Measurements from ENCODE around the gene TMEM222.

The TMEM222 gene

DNA sequence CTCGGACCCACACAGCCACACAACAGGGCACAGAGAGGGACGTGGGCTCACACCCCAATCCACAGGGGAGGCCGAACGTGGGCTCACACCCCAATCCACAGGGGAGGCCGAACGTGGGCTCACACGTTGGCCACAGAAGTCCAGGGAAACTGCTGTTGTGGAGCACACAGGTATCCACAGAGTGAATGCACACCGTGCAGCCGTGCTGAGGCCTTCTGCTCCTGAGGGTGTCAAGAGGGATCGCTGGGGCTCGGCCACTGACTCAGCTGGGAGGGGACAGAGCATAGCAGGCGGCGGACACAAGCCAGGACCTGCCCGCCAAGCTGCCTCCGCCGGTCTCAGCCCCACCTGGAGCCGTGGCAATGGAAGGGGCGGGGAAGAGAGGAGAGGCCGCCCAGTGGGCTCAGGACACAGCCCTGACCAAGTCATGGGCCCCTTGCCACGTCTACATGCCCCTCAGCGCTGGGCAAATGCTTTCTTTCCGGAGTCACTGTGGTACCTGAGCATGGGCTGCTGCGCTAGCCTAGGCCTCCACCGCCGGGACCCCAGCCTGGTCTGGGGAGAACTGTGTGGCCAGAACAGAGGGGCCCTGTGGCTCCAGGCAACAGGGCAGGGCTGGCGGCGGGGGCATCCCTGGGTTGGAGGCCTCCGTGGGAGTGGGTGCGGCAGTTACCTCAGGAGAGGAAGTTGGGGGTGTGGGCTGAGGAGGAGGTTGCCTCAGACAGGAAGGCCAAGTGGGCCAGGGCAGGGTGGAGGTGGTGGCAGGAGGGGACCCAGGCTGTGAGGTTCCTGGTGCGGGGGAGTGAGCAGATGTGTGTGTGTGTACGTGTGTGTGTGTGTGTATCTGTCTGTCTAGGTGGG, 21.0 kb downstream of the TMEM222 start:
- peak; percentile 58 for DNase-seq

GRCh38 chr1:27343639-27344025, 21.7 kb downstream of the TMEM222 start:
- DNase-seq, result no peak

GRCh38 chr1:27345272-27345671, 23.3 kb downstream of the TMEM222 start:
- no peak for DNase-seq

DNA sequence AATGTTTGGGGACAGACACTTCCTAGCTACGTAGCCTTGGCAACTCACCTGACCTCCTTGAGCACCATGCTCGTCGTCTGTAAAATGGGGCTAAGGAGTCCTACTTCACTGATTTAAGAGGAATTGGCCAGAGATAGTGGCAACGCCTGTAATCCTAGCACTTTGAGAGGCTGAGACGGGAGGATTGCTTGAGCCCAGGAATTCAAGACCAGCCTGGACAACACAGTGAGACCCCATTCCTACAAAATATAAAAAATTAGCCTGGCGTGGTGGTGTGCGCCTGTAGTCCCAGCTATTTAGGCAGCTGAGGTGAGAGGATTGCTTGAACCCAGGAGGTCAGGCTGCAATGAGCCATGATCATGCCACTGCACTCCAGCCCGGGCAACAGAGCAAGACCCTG, 24.4 kb downstream of the TMEM222 start:
- DNase-seq, result no peak

- no peak for DNase-seq
These were observed 25.1 kb downstream of the TMEM222 start for GRCh38 chr1:27346991-27347624.

GRCh38 chr1:27348861-27349783, 27.2 kb downstream of the TMEM222 start:
- DNase-seq, result peak; percentile 84

DNA sequence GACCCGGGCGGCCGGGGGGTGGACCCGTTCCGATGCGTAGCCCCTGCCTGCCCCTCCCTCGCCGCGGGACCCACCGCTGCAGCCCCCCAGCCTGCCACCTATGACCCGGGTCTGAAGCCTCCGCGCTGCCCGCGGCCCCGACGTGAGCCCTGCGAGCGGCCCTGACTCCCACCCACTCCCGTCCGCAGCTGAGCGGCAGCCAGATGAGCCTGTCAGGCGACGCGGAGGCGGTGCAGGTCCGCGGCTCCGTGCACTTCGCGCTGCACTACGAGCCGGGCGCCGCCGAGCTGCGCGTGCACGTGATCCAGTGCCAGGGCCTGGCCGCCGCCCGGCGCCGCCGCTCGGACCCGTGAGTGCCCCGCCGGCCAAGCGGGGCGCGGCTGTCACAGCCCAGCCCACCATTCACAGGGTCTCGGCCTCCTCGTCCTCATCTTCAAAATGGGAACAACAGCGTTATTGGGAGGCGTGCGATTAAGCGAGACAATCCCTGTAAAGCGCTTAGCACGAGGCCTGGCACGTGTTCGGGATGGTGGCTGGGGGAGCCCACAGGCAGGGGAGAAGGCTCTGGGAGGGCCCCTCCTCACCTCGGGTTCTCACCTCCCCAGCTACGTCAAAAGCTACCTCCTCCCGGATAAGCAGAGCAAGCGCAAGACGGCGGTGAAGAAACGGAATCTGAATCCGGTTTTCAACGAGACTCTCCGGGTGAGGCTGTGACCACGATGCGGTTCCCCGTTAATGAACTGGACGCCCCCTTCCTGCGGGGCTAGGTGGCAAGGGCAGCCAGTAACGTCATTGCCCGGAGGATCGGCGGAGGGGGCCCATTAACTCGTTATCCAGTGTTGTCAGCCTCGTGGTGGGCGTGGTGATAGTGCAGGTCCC, 28.1 kb downstream of the TMEM222 start:
- peak; percentile 75 for DNase-seq

DNA sequence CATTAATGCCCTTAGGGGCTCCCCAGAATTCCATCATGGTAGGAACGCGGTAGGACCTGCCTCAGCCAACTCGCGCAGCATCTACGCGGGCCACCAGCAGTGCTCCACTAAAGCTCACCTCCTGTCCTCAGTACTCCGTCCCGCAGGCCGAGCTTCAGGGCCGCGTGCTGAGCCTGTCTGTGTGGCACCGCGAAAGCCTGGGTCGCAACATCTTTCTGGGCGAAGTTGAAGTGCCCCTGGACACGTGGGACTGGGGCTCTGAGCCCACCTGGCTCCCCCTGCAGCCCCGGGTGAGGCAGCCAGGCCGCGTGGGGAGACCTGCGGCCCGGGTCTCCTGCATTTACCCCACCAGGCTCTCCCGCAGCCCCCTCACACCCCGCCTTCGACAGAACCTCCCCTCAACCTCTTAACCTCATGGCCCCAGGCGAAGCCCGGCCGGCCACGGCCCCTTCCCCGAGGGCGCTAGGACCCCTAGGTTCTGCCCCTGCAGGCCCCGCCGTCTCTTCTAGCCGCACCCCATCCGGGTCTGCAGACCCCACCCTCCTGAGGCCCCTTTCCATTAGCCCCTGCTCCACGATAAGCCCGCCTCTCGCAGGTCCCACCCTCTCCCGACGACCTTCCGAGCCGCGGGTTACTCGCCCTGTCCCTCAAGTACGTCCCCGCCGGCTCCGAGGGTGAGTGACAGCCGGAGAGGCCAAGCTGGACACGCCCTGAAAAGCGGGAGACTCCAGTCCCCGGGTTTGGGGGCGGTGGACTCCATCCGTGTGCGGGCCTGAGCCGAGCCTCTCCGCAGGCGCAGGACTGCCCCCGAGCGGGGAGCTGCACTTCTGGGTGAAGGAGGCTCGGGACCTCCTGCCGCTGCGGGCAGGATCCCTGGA, 28.9 kb downstream of the TMEM222 start:
- peak; percentile 51 for DNase-seq

- DNase-seq, result no peak
These were observed 29.7 kb downstream of the TMEM222 start for GRCh38 chr1:27351541-27352107.

GRCh38 chr1:27353166-27353565, 31.2 kb downstream of the TMEM222 start:
- no peak for DNase-seq

GRCh38 chr1:27353629-27354028, 31.7 kb downstream of the TMEM222 start:
- DNase-seq, result no peak

- no peak for DNase-seq
These were observed 33.7 kb downstream of the TMEM222 start for GRCh38 chr1:27355683-27356082.

DNA sequence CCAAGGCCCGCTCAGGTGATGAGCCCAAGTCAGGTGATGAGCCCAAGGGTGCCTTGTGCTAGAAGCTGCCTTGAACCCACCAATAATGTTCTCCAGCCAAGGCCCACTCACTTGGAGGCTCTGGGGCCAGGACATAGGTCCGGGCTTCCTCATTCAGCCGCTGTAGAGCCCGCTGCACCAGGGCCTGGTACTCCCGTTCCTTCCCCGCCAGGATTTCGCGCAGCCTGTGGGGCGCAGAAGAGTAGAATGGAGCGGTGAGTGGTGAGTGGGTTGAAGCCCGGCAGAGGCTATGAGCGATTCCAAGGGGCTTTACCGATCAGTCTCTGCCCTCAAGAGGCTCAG, 34.3 kb downstream of the TMEM222 start:
- no peak for DNase-seq

- DNase-seq, result no peak
These were observed 34.8 kb downstream of the TMEM222 start for GRCh38 chr1:27356619-27357280.

- peak; percentile 65 for DNase-seq
These were observed 35.5 kb downstream of the TMEM222 start for GRCh38 chr1:27357281-27358037.

DNA sequence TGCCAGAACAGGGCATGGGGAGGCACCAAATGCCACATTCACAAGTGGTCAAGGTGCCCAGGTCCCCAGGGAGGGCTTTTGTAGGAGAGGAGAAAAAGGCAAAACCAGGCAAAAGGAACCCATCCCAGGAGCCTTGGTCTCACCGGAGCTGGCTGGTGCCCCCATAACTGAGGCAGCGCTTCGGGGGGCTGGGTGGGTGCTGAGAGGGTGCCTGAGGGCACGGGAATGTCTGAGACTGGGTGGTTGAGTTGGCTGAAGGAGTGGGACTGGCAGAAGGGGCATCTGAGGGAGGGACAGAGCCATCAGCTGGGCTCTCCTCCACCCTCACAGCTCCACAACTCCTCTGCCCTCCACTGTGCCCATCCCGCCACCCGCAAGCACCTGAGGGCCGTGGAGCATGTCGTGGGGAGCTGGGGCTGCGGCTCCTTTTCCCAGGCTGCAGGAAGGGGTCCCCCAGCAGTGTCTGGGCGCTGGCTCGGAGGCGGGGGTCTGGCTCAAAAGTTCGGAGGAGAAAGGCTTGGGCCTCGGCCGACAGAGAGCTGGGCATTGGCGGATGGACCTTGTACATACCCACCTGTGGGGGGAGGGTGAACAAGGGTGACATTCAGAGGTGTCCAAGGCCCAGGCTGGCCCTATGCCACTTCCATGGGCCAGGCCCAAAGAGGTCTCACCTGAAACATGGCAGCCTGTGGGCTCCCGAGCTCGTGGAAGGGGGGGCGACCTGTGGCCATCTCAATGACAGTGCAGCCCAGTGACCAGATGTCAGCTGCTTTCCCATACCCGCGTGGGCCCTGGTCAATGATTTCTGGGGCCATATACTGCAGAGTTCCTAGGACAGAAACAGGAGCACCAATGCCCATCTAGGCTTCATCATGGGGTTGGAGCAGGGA, 36.3 kb downstream of the TMEM222 start:
- DNase-seq, result no peak

- DNase-seq, result no peak
These were observed 37.0 kb downstream of the TMEM222 start for GRCh38 chr1:27358928-27359313.

DNA sequence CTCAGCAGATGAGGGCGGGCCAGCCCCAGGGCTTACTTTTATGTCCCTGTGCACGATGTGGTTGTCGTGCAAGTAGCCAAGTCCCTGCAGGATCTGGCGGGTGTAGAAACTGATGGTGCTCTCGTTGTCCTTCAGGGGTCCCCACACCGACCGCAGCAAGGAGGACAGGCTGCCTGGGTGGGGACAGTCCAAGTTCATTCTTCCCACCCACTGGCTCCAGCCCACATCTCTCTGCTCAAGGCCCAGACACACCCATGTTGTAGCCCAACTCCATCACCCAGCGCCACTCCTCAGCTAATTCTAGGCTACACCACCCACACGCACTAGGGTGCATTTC, 37.8 kb downstream of the TMEM222 start:
- no peak for DNase-seq
